Measurements from ENCODE around the gene LDLRAD4. TPM values are rescaled to one million over a fixed set of nuclear protein-coding genes. Genes with fewer than 3 reads are reported as not detected.

The LDLRAD4 gene
- total and polyA plus RNA-seq, 5 donors from 2014 or later = 42.4 to 207 (median 49.8) TPM

DNA sequence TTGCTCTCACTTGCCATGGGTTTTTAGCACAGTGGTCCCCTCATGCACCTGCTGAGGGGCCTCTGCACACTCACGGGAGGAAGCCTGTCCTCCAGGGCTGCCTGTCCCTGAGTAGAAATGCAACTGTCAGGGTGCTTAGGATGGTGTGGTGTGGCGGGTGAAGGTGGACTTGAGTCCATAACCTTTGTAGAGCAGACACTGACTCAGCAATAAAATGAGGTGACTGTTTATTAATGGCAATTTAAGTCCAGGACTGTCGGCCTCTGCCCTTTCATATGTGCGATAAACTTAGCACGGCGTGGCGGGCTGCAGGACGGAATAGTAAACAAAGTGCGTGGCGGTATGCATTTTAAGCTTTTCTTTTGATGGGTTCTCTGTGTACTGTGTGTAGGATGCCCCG is 188.2 kb downstream of the LDLRAD4 start:
- Mint-ChIP-seq H3K27me3 (no peaks in the 10 kb centered on the region), H3K4me1 (peaks cover 22 to 65% (median 33%) of the 10 kb centered on the region in 4 donors), H3K27ac (peak overlapping the region in 1 of 3 donors; percentile 50), H3K9me3 (peaks cover 0 to 9% (median 0%) of the 10 kb centered on the region in 7 donors), H3K4me3 (no peak overlapping the region), H3K36me3 (peaks cover 57% of the 10 kb centered on the region)
- Histone ChIP-seq H3K4me1 (ENCODE audit: control insufficient read depth, insufficient read depth, low read length, poor library complexity, severe bottlenecking) (peaks cover 5% of the 10 kb centered on the region), H3K4me3 (ENCODE audit: low read depth, low read length) (no peak overlapping the region), H3K36me3 (ENCODE audit: control insufficient read depth, insufficient read depth, low read length) (peaks cover 66% of the 10 kb centered on the region), H3K27me3 (ENCODE audit: control insufficient read depth, insufficient read depth, low read length) (no peaks in the 10 kb centered on the region), H3K9me3 (ENCODE audit: control insufficient read depth in 2 of 2, low read length in 2 of 2) (peaks cover 0 to 4% of the 10 kb centered on the region in 2 experiments), H3K27ac (ENCODE audit: insufficient read depth, low read length, poor library complexity, severe bottlenecking) (no peak overlapping the region)
- ATAC-seq (ENCODE audit: low read depth in 2 of 2) (no peak), DNase-seq (no peak)

DNA sequence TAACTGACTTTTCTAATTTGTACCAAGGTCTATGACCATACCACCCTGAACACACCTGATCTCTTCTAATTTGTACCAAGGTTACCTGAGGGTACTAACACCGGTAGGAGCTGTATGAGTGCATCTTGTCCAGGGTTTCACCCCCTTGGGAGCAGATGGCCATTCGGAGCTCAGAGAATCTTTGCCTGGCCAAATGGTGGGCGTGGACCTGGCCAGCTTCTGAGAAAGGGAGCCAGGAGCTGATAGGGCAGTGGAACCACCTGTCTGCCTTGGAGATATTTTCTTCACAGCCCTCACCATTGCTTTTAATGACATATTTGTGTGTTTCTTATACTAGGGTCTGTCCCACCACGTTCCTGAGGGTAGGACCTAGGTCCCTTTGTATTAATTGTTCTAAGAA is 188.9 kb downstream of the LDLRAD4 start:
- Histone ChIP-seq H3K27ac (ENCODE audit: insufficient read depth, low read length, poor library complexity, severe bottlenecking) (no peak overlapping the region), H3K36me3 (ENCODE audit: control insufficient read depth, insufficient read depth, low read length) (peaks cover 71% of the 10 kb centered on the region), H3K27me3 (ENCODE audit: control insufficient read depth, insufficient read depth, low read length) (no peaks in the 10 kb centered on the region), H3K9me3 (ENCODE audit: control insufficient read depth in 2 of 2, low read length in 2 of 2) (peaks cover 0 to 8% of the 10 kb centered on the region in 2 experiments), H3K4me1 (ENCODE audit: control insufficient read depth, insufficient read depth, low read length, poor library complexity, severe bottlenecking) (no peaks in the 10 kb centered on the region), H3K4me3 (ENCODE audit: low read depth, low read length) (no peak overlapping the region)
- Mint-ChIP-seq H3K4me3 (no peak overlapping the region), H3K4me1 (peaks cover 20 to 64% (median 34%) of the 10 kb centered on the region in 4 donors), H3K36me3 (peaks cover 63% of the 10 kb centered on the region), H3K27me3 (no peaks in the 10 kb centered on the region), H3K9me3 (peaks cover 0 to 15% (median 0%) of the 10 kb centered on the region in 7 donors), H3K27ac (peak overlapping the region in 1 of 3 donors; percentile 50)
- DNase-seq = no peak
- no peak for ATAC-seq (ENCODE audit: low read depth in 2 of 2)

DNA sequence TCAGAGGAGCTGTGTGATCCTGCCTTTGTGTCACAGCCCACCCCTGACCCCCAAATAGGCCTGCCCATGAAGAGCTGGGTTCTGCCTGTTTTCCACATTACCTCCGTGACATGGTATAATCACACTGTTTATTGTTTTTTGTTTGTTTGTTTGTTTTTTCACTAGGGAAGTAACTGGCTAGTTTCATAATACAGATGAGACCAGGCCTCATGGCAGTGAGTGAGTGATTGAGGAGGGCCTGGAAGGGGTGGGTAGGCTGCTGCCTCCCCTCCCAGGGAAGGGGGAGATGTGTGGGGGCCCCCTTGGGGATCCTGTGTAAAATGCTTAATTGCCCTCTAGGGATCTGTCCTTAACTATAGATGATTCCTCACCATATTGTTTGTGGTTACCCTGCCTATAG is 190.5 kb downstream of the LDLRAD4 start:
- Mint-ChIP-seq H3K27me3 (no peaks in the 10 kb centered on the region), H3K27ac (peak overlapping the region in 2 of 3 donors; percentile 6 to 27), H3K9me3 (peaks cover 0 to 15% (median 0%) of the 10 kb centered on the region in 7 donors), H3K36me3 (peaks cover 61% of the 10 kb centered on the region), H3K4me1 (peaks cover 11 to 70% (median 45%) of the 10 kb centered on the region in 4 donors), H3K4me3 (no peak overlapping the region)
- no peak for DNase-seq
- Histone ChIP-seq H3K4me1 (ENCODE audit: control insufficient read depth, insufficient read depth, low read length, poor library complexity, severe bottlenecking) (no peaks in the 10 kb centered on the region), H3K36me3 (ENCODE audit: control insufficient read depth, insufficient read depth, low read length) (peaks cover 72% of the 10 kb centered on the region), H3K27me3 (ENCODE audit: control insufficient read depth, insufficient read depth, low read length) (no peaks in the 10 kb centered on the region), H3K4me3 (ENCODE audit: low read depth, low read length) (no peak overlapping the region), H3K27ac (ENCODE audit: insufficient read depth, low read length, poor library complexity, severe bottlenecking) (no peak overlapping the region), H3K9me3 (ENCODE audit: control insufficient read depth in 2 of 2, low read length in 2 of 2) (peaks cover 0 to 8% of the 10 kb centered on the region in 2 experiments)
- ATAC-seq (ENCODE audit: low read depth in 2 of 2) = no peak

DNA sequence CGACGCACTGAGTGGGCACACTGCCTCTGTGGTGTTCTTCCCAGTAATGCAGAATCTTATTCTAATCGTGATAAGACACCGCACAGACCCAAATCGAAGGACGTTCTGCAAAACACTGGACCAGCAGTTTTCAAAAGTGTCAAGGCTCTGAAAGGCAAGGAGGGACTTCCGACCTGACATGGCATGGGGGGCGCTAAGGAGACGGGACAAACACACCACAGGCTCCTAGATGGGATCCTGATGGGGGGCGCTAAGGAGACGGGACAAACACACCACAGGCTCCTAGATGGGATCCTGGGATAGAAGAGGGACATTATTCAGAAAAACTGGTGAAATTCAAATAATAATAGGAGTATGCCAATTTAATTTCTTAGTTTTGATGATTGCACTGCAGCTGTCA is 191.4 kb downstream of the LDLRAD4 start:
- Histone ChIP-seq H3K36me3 (ENCODE audit: control insufficient read depth, insufficient read depth, low read length) (peaks cover 71% of the 10 kb centered on the region), H3K27me3 (ENCODE audit: control insufficient read depth, insufficient read depth, low read length) (no peaks in the 10 kb centered on the region), H3K9me3 (ENCODE audit: control insufficient read depth in 2 of 2, low read length in 2 of 2) (peaks cover 0 to 8% of the 10 kb centered on the region in 2 experiments), H3K4me1 (ENCODE audit: control insufficient read depth, insufficient read depth, low read length, poor library complexity, severe bottlenecking) (no peaks in the 10 kb centered on the region), H3K4me3 (ENCODE audit: low read depth, low read length) (no peak overlapping the region), H3K27ac (ENCODE audit: insufficient read depth, low read length, poor library complexity, severe bottlenecking) (no peak overlapping the region)
- H3K4me1 Mint-ChIP-seq = peaks cover 11 to 77% (median 54%) of the 10 kb centered on the region in 4 donors
- no peaks in the 10 kb centered on the region for H3K27me3 Mint-ChIP-seq
- no peak for DNase-seq
- peaks cover 59% of the 10 kb centered on the region for H3K36me3 Mint-ChIP-seq
- peak overlapping the region; percentile 27 to 70 (median 67) for H3K27ac Mint-ChIP-seq
- no peak for ATAC-seq (ENCODE audit: low read depth in 2 of 2)
- H3K9me3 Mint-ChIP-seq = peaks cover 0 to 15% (median 0%) of the 10 kb centered on the region in 7 donors
- no peak overlapping the region for H3K4me3 Mint-ChIP-seq

DNA sequence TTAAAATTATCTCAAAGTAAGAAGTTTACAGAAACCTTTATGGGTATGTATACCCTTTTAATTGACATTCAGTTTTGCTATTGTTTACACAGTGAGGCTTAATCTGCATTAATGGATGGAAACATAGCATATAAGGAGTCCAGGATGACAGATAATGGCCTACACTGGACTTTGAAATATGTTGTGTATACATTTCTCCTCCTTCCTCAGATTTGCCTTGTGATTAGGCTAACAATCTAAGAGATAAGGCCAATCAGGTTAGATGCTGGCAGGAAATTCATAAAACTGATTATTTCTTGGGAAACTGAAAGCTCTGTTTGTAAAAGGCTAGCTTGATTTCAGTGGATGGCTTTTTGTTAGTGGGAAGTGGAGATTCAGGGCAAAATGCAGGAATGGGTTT is 191.9 kb downstream of the LDLRAD4 start:
- Mint-ChIP-seq H3K27ac (peak overlapping the region in 1 of 3 donors; percentile 27), H3K9me3 (peaks cover 0 to 15% (median 0%) of the 10 kb centered on the region in 7 donors), H3K27me3 (no peaks in the 10 kb centered on the region), H3K4me3 (no peak overlapping the region), H3K4me1 (peaks cover 11 to 81% (median 56%) of the 10 kb centered on the region in 4 donors), H3K36me3 (peaks cover 59% of the 10 kb centered on the region)
- Histone ChIP-seq H3K4me3 (ENCODE audit: low read depth, low read length) (no peak overlapping the region), H3K9me3 (ENCODE audit: control insufficient read depth in 2 of 2, low read length in 2 of 2) (peaks cover 0 to 8% of the 10 kb centered on the region in 2 experiments), H3K4me1 (ENCODE audit: control insufficient read depth, insufficient read depth, low read length, poor library complexity, severe bottlenecking) (no peaks in the 10 kb centered on the region), H3K27me3 (ENCODE audit: control insufficient read depth, insufficient read depth, low read length) (no peaks in the 10 kb centered on the region), H3K36me3 (ENCODE audit: control insufficient read depth, insufficient read depth, low read length) (peaks cover 67% of the 10 kb centered on the region), H3K27ac (ENCODE audit: insufficient read depth, low read length, poor library complexity, severe bottlenecking) (no peak overlapping the region)
- no peak for DNase-seq
- no peak for ATAC-seq (ENCODE audit: low read depth in 2 of 2)

DNA sequence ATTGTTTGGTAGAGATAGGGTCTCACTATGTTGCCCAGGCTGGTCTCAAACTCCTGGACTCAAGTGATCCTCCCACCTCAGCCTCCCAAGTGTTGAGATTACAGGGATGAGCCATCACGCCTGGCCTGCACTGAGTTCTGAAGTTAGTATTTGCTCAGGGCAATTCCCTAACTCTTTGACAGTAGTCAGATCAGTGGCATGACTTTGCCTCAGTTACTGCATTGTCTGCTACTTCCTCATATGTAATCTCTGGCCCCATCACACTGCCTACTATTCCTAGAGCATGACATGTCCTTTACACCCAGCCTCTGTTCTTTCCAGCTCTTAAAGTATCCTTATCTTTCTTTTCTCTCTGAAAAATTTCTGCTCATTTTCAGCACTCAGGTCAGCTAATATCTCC is 193.5 kb downstream of the LDLRAD4 start:
- Mint-ChIP-seq H3K27ac (peak overlapping the region in 1 of 3 donors; percentile 28), H3K36me3 (peaks cover 56% of the 10 kb centered on the region), H3K4me1 (peaks cover 20 to 83% (median 64%) of the 10 kb centered on the region in 4 donors), H3K4me3 (no peak overlapping the region), H3K27me3 (no peaks in the 10 kb centered on the region), H3K9me3 (peaks cover 0 to 15% (median 0%) of the 10 kb centered on the region in 7 donors)
- H3K36me3 ChIP-seq (ENCODE audit: control insufficient read depth, insufficient read depth, low read length) = peaks cover 52% of the 10 kb centered on the region
- H3K27me3 ChIP-seq (ENCODE audit: control insufficient read depth, insufficient read depth, low read length) = no peaks in the 10 kb centered on the region
- H3K4me1 ChIP-seq (ENCODE audit: control insufficient read depth, insufficient read depth, low read length, poor library complexity, severe bottlenecking) = peaks cover 9% of the 10 kb centered on the region
- H3K9me3 ChIP-seq (ENCODE audit: control insufficient read depth in 2 of 2, low read length in 2 of 2) = peaks cover 0 to 8% of the 10 kb centered on the region in 2 experiments
- H3K27ac ChIP-seq (ENCODE audit: insufficient read depth, low read length, poor library complexity, severe bottlenecking) = no peak overlapping the region
- ATAC-seq (ENCODE audit: low read depth in 2 of 2) (no peak), DNase-seq (no peak)
- H3K4me3 ChIP-seq (ENCODE audit: low read depth, low read length) = no peak overlapping the region

DNA sequence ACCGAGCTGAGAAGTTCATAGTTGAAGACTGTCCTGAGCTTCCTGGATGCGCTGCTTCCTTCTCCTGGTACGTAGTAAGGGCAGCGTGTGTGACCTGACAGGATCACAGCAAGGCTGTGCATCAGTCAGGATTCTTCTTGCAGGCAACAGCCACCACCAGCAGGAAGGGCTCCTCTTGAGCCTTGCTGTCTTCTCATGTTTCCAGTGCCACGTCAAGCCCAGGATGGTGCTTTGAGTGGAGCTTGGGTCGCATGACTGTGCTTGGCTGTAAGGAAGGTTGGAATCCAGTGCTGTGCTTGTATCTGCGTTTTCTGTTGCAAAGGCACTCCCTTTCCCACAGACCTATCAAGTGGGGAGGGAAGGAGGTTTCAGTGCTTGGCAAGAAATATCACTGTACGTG is 194.3 kb downstream of the LDLRAD4 start:
- no peak for ATAC-seq (ENCODE audit: low read depth in 2 of 2)
- Histone ChIP-seq H3K27ac (ENCODE audit: insufficient read depth, low read length, poor library complexity, severe bottlenecking) (no peak overlapping the region), H3K27me3 (ENCODE audit: control insufficient read depth, insufficient read depth, low read length) (no peaks in the 10 kb centered on the region), H3K9me3 (ENCODE audit: control insufficient read depth in 2 of 2, low read length in 2 of 2) (peaks cover 0 to 8% of the 10 kb centered on the region in 2 experiments), H3K36me3 (ENCODE audit: control insufficient read depth, insufficient read depth, low read length) (peaks cover 43% of the 10 kb centered on the region), H3K4me1 (ENCODE audit: control insufficient read depth, insufficient read depth, low read length, poor library complexity, severe bottlenecking) (peaks cover 9% of the 10 kb centered on the region), H3K4me3 (ENCODE audit: low read depth, low read length) (no peak overlapping the region)
- H3K4me1 Mint-ChIP-seq = peaks cover 22 to 83% (median 59%) of the 10 kb centered on the region in 4 donors
- H3K4me3 Mint-ChIP-seq = no peak overlapping the region
- H3K27me3 Mint-ChIP-seq = no peaks in the 10 kb centered on the region
- peaks cover 51% of the 10 kb centered on the region for H3K36me3 Mint-ChIP-seq
- no peak for DNase-seq
- H3K9me3 Mint-ChIP-seq = peaks cover 0 to 15% (median 0%) of the 10 kb centered on the region in 7 donors
- peak overlapping the region in 1 of 3 donors; percentile 44 for H3K27ac Mint-ChIP-seq

DNA sequence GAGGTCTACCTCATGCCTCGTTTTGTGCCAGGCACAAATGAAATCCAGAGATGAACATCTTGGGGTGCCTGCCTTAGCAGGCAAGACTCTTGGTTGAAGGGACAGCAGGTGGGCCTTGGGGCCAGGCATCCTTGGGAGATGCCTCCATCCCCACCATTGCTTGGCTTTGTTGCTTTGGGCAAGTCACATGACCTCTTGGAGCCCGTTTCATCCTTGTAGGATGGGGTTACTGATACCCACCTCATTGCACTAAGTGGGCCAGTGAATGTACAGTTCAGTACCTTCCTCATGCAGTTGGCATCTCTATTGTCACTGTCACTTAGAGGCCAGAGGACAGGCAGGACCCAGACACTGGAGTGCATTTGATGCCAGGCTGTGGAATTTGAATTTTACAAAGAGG is 195.5 kb downstream of the LDLRAD4 start:
- H3K9me3 Mint-ChIP-seq = peaks cover 0 to 15% (median 0%) of the 10 kb centered on the region in 7 donors
- no peak for ATAC-seq (ENCODE audit: low read depth in 2 of 2)
- H3K27ac Mint-ChIP-seq = peak overlapping the region; percentile 23 to 71 (median 44)

More for the DNA sequence above, 195.5 kb downstream of the LDLRAD4 start:
- Histone ChIP-seq H3K9me3 (ENCODE audit: control insufficient read depth in 2 of 2, low read length in 2 of 2) (peaks cover 0 to 8% of the 10 kb centered on the region in 2 experiments), H3K36me3 (ENCODE audit: control insufficient read depth, insufficient read depth, low read length) (peaks cover 44% of the 10 kb centered on the region), H3K4me1 (ENCODE audit: control insufficient read depth, insufficient read depth, low read length, poor library complexity, severe bottlenecking) (peaks cover 9% of the 10 kb centered on the region), H3K4me3 (ENCODE audit: low read depth, low read length) (no peak overlapping the region), H3K27ac (ENCODE audit: insufficient read depth, low read length, poor library complexity, severe bottlenecking) (no peak overlapping the region), H3K27me3 (ENCODE audit: control insufficient read depth, insufficient read depth, low read length) (no peaks in the 10 kb centered on the region)
- Mint-ChIP-seq H3K36me3 (peaks cover 49% of the 10 kb centered on the region), H3K4me1 (peaks cover 18 to 85% (median 58%) of the 10 kb centered on the region in 4 donors), H3K27me3 (no peaks in the 10 kb centered on the region), H3K4me3 (no peak overlapping the region)
- no peak for DNase-seq
